HEK293 (cell line): ENCODE data around the gene ACVRL1.

Source experiments
- CTCF ChIA-PET: fragments of 350-600 bp; formaldehyde crosslinking; extraction: SDS; loops from one replicate; lab custom pipeline; 2021; ENCODE audit warnings: antibody characterized with exemption; lab: Yijun Ruan, JAX
- POLR2A ChIA-PET: fragments of 300-600 bp; formaldehyde crosslinking; extraction: SDS; loops from one replicate; lab custom pipeline; 2020; ENCODE audit warnings: antibody characterized with exemption, inconsistent platforms; lab: Yijun Ruan, JAX
- H3K27ac ChIP-seq: fragments of 200-500 bp; sonication (Bioruptor generic); 2 replicates; pipeline ENCODE4 v1.5.1; 2014; ENCODE audit warnings: low read depth, low read length, control low read depth, inconsistent platforms; ENCODE audit errors: extremely low read depth
- H3K36me3 ChIP-seq, 2 experiments: fragments of 200-500 bp in 1 of 2; sonication (Bioruptor generic) in 1 of 2; 1 replicate in 1 of 2; 2 replicates in 1 of 2; pipeline ENCODE4 v1.5.1; 2014 to 2017; ENCODE audit warnings: inconsistent platforms in 2 of 2, low read length in 2 of 2; ENCODE audit not compliant: control insufficient read depth in 2 of 2, insufficient read depth in 1 of 2
- H3K4me1 ChIP-seq: fragments of 200-500 bp; sonication (Bioruptor generic); 2 replicates; pipeline ENCODE4 v1.5.1; 2014; ENCODE audit warnings: mild to moderate bottlenecking, low read length, inconsistent platforms; ENCODE audit not compliant: control insufficient read depth, insufficient read depth
- H3K4me3 ChIP-seq: 2 replicates; pipeline ENCODE4 v1.5.1; 2011; ENCODE audit warnings: low read depth, mild to moderate bottlenecking, control low read depth, low read length, moderate library complexity
- H3K9me3 ChIP-seq: fragments of 200-500 bp; sonication (Bioruptor generic); 2 replicates; pipeline ENCODE4 v1.5.1; 2014; ENCODE audit warnings: low read depth, low read length, inconsistent platforms; ENCODE audit not compliant: control insufficient read depth, insufficient read depth
- MZF1 ChIP-seq: fragments of 450-650 bp; formaldehyde crosslinking; IDR thresholded peaks from 2 replicates; pipeline ENCODE4 v1.5.1; 2017; ENCODE audit warnings: missing biosample characterization, missing genetic modification characterization, borderline replicate concordance
- REPIN1 ChIP-seq: fragments of 450-650 bp; formaldehyde crosslinking; IDR thresholded peaks from 2 replicates; pipeline ENCODE4 v1.5.1; 2017; ENCODE audit warnings: missing biosample characterization, missing genetic modification characterization, low read depth
- SETDB1 ChIP-seq: IDR thresholded peaks from one replicate; pipeline ENCODE4 v1.6.1; 2017; ENCODE audit warnings: mild to moderate bottlenecking, low read length, moderate library complexity, mixed read lengths; ENCODE audit not compliant: insufficient read length
- WT1 ChIP-seq: fragments of 450-650 bp; formaldehyde crosslinking; IDR thresholded peaks from 2 replicates; pipeline ENCODE4 v1.5.1; 2016; ENCODE audit warnings: missing biosample characterization, missing genetic modification characterization
- ZNF221 ChIP-seq: fragments of 450-650 bp; formaldehyde crosslinking; IDR thresholded peaks from 2 replicates; pipeline ENCODE4 v1.5.1; 2017; ENCODE audit warnings: missing biosample characterization, missing genetic modification characterization, borderline replicate concordance
- ZNF335 ChIP-seq: fragments of 450-650 bp; formaldehyde crosslinking; conservative IDR thresholded peaks from 2 replicates; pipeline ENCODE4 v1.5.1; 2016; ENCODE audit warnings: missing biosample characterization, missing genetic modification characterization
- ZNF544 ChIP-seq: fragments of 450-650 bp; formaldehyde crosslinking; IDR thresholded peaks from 2 replicates; pipeline ENCODE4 v1.5.0; 2017; ENCODE audit warnings: missing biosample characterization, missing genetic modification characterization
- ZNF621 ChIP-seq: fragments of 450-650 bp; formaldehyde crosslinking; IDR thresholded peaks from 2 replicates; pipeline ENCODE4 v1.5.1; 2017; ENCODE audit warnings: missing biosample characterization, missing genetic modification characterization
- TF ChIP-seq, protein P1 (sequence below): fragments of 450-650 bp; formaldehyde crosslinking; IDR thresholded peaks from 2 replicates; pipeline ENCODE4 v1.5.1; 2017; ENCODE audit warnings: missing biosample characterization, missing genetic modification characterization
- TF ChIP-seq, protein P2 (sequence below): fragments of 450-650 bp; formaldehyde crosslinking; IDR thresholded peaks from 2 replicates; pipeline ENCODE4 v1.5.1; 2017; ENCODE audit warnings: missing biosample characterization, missing genetic modification characterization
- TF ChIP-seq, protein P3 (sequence below): fragments of 450-650 bp; formaldehyde crosslinking; IDR thresholded peaks from 2 replicates; pipeline ENCODE4 v1.5.1; 2016; ENCODE audit warnings: missing biosample characterization, missing genetic modification characterization
- TF ChIP-seq, protein P4 (sequence below): fragments of 450-650 bp; formaldehyde crosslinking; IDR thresholded peaks from 2 replicates; pipeline ENCODE4 v1.5.1; 2016; ENCODE audit warnings: missing biosample characterization, missing genetic modification characterization, borderline replicate concordance

The ACVRL1 gene

DNA sequence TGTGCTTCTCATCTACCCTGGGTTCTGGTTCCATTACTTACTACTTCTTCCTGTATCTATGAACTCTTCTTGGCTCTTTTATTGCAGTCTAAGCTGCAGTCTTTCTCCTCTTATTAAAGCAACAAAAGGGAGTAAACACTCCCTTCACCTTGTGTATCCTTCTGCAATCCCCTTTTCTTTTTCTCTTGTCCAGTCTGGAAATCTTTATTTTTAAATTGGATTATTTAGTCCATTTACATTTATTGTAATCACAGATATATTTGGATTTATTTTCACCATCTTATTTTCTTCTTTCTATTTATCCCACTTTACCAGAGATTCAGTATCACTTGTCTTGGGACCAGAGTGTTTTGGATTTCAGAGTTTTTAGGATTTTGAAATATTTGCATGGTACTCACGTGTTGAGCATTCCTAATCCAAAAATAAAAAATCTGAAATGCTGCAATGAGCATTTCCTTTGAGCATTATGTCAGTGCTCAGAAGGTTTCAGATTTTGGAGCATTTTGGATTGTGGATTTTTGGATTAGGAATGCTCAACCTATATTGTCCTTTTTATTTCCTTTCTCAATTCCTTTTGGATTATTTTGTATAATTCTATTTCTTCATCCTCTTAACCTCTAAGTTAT lies 37.4 kb downstream of the ACVRL1 start:
- POLR2A ChIA-PET = no interaction called here
- H3K27ac ChIP-seq = no peak overlapping the region
- H3K4me1 ChIP-seq = peaks cover 13% of the 10 kb centered on the region
- peak; percentile 94 for TF ChIP-seq MZF1 (tag by site-specific recombination)
- no peak for TF ChIP-seq REPIN1 (tag by site-specific recombination)
- TF ChIP-seq SETDB1 = peak; percentile 86
- no peak for TF ChIP-seq ZNF621 (tag by site-specific recombination)
- TF ChIP-seq, all 188 proteins: peak for 2
- H3K9me3 ChIP-seq = no peaks in the 10 kb centered on the region
- CTCF ChIA-PET = interaction anchor here (0.6 to 0.7 kb wide), 2 partner anchors 10 to 18 kb away, joined by 3 read pairs; no protein-coding TSS in a partner anchor
- no peaks in the 10 kb centered on the region for H3K36me3 ChIP-seq
- no peak overlapping the region for H3K4me3 ChIP-seq

DNA sequence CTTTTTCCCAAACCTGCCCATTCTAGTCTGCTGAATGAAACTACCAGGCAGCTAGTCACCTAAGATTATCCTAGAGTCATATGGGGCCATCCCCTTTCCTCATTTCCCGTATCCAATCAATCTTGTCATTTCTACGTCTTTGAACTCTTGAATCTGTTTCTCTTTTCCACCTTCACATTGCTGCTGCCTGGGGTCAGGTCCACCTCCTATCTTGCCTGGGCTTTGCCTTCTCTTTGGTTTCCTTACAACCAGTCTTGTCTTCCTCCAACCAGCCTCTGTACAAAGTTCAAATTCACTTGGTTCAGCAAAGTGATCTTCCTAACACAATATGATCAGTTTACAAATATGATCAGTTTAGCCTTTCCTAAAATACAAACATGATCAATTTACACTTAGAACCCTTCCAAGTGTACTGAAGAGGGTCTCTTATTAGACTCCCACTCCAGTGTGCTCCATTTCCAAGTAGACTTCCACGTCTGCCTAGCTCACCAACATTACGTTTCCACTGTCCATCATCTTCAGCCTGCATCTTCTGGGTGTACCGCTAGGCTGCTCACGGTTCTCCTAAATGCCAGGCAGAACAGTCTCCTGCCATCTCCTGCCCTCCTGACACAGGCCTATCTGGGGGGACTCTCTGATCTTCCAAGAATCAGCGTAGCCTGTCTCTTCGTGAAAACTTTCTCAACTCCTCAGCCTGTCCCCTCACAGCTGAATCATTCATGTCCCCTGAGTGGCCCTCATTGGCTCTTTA lies 40.1 kb downstream of the ACVRL1 start:
- Histone ChIP-seq H3K27ac (no peak overlapping the region), H3K4me1 (no peaks in the 10 kb centered on the region), H3K9me3 (no peaks in the 10 kb centered on the region), H3K4me3 (no peak overlapping the region), H3K36me3 (no peaks in the 10 kb centered on the region)
- TF ChIP-seq ZNF544 (tag by site-specific recombination) (no peak), WT1 (tag by site-specific recombination) (no peak), ZNF335 (no peak), ZNF221 (tag by site-specific recombination) (no peak)
- TF ChIP-seq, protein P1, sequence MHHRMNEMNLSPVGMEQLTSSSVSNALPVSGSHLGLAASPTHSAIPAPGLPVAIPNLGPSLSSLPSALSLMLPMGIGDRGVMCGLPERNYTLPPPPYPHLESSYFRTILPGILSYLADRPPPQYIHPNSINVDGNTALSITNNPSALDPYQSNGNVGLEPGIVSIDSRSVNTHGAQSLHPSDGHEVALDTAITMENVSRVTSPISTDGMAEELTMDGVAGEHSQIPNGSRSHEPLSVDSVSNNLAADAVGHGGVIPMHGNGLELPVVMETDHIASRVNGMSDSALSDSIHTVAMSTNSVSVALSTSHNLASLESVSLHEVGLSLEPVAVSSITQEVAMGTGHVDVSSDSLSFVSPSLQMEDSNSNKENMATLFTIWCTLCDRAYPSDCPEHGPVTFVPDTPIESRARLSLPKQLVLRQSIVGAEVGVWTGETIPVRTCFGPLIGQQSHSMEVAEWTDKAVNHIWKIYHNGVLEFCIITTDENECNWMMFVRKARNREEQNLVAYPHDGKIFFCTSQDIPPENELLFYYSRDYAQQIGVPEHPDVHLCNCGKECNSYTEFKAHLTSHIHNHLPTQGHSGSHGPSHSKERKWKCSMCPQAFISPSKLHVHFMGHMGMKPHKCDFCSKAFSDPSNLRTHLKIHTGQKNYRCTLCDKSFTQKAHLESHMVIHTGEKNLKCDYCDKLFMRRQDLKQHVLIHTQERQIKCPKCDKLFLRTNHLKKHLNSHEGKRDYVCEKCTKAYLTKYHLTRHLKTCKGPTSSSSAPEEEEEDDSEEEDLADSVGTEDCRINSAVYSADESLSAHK (tag by site-specific recombination) = no peak
- TF ChIP-seq, protein P2, sequence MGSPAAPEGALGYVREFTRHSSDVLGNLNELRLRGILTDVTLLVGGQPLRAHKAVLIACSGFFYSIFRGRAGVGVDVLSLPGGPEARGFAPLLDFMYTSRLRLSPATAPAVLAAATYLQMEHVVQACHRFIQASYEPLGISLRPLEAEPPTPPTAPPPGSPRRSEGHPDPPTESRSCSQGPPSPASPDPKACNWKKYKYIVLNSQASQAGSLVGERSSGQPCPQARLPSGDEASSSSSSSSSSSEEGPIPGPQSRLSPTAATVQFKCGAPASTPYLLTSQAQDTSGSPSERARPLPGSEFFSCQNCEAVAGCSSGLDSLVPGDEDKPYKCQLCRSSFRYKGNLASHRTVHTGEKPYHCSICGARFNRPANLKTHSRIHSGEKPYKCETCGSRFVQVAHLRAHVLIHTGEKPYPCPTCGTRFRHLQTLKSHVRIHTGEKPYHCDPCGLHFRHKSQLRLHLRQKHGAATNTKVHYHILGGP (tag by site-specific recombination) = no peak
- TF ChIP-seq, protein P3, sequence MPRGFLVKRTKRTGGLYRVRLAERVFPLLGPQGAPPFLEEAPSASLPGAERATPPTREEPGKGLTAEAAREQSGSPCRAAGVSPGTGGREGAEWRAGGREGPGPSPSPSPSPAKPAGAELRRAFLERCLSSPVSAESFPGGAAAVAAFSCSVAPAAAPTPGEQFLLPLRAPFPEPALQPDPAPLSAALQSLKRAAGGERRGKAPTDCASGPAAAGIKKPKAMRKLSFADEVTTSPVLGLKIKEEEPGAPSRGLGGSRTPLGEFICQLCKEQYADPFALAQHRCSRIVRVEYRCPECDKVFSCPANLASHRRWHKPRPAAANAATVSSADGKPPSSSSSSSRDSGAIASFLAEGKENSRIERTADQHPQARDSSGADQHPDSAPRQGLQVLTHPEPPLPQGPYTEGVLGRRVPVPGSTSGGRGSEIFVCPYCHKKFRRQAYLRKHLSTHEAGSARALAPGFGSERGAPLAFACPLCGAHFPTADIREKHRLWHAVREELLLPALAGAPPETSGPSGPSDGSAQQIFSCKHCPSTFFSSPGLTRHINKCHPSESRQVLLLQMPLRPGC (tag by site-specific recombination) = no peak
- TF ChIP-seq, protein P4, sequence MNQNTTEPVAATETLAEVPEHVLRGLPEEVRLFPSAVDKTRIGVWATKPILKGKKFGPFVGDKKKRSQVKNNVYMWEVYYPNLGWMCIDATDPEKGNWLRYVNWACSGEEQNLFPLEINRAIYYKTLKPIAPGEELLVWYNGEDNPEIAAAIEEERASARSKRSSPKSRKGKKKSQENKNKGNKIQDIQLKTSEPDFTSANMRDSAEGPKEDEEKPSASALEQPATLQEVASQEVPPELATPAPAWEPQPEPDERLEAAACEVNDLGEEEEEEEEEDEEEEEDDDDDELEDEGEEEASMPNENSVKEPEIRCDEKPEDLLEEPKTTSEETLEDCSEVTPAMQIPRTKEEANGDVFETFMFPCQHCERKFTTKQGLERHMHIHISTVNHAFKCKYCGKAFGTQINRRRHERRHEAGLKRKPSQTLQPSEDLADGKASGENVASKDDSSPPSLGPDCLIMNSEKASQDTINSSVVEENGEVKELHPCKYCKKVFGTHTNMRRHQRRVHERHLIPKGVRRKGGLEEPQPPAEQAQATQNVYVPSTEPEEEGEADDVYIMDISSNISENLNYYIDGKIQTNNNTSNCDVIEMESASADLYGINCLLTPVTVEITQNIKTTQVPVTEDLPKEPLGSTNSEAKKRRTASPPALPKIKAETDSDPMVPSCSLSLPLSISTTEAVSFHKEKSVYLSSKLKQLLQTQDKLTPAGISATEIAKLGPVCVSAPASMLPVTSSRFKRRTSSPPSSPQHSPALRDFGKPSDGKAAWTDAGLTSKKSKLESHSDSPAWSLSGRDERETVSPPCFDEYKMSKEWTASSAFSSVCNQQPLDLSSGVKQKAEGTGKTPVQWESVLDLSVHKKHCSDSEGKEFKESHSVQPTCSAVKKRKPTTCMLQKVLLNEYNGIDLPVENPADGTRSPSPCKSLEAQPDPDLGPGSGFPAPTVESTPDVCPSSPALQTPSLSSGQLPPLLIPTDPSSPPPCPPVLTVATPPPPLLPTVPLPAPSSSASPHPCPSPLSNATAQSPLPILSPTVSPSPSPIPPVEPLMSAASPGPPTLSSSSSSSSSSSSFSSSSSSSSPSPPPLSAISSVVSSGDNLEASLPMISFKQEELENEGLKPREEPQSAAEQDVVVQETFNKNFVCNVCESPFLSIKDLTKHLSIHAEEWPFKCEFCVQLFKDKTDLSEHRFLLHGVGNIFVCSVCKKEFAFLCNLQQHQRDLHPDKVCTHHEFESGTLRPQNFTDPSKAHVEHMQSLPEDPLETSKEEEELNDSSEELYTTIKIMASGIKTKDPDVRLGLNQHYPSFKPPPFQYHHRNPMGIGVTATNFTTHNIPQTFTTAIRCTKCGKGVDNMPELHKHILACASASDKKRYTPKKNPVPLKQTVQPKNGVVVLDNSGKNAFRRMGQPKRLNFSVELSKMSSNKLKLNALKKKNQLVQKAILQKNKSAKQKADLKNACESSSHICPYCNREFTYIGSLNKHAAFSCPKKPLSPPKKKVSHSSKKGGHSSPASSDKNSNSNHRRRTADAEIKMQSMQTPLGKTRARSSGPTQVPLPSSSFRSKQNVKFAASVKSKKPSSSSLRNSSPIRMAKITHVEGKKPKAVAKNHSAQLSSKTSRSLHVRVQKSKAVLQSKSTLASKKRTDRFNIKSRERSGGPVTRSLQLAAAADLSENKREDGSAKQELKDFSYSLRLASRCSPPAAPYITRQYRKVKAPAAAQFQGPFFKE (tag by site-specific recombination) = no peak
- ChIA-PET CTCF (interaction anchor here (1.5 to 1.8 kb wide), 2 partner anchors 23 to 46 kb away, joined by 4 to 6 read pairs; no protein-coding TSS in a partner anchor), POLR2A (no interaction called here)
